HEK293 (cell line): ENCODE results near the gene PTGIR.

Source experiments
- CTCF ChIA-PET: fragments of 350-600 bp; formaldehyde crosslinking; extraction: SDS; loops from one replicate; lab custom pipeline; 2021; ENCODE audit warnings: antibody characterized with exemption; lab: Yijun Ruan, JAX
- POLR2A ChIA-PET: fragments of 300-600 bp; formaldehyde crosslinking; extraction: SDS; loops from one replicate; lab custom pipeline; 2020; ENCODE audit warnings: antibody characterized with exemption, inconsistent platforms; lab: Yijun Ruan, JAX
- H3K27ac ChIP-seq: fragments of 200-500 bp; sonication (Bioruptor generic); 2 replicates; pipeline ENCODE4 v1.5.1; 2014; ENCODE audit warnings: low read depth, low read length, control low read depth, inconsistent platforms; ENCODE audit errors: extremely low read depth
- H3K36me3 ChIP-seq, 2 experiments: fragments of 200-500 bp in 1 of 2; sonication (Bioruptor generic) in 1 of 2; 1 replicate in 1 of 2; 2 replicates in 1 of 2; pipeline ENCODE4 v1.5.1; 2014 to 2017; ENCODE audit warnings: inconsistent platforms in 2 of 2, low read length in 2 of 2; ENCODE audit not compliant: control insufficient read depth in 2 of 2, insufficient read depth in 1 of 2
- H3K4me1 ChIP-seq: fragments of 200-500 bp; sonication (Bioruptor generic); 2 replicates; pipeline ENCODE4 v1.5.1; 2014; ENCODE audit warnings: mild to moderate bottlenecking, low read length, inconsistent platforms; ENCODE audit not compliant: control insufficient read depth, insufficient read depth
- H3K4me3 ChIP-seq: 2 replicates; pipeline ENCODE4 v1.5.1; 2011; ENCODE audit warnings: low read depth, mild to moderate bottlenecking, control low read depth, low read length, moderate library complexity
- H3K9me3 ChIP-seq: fragments of 200-500 bp; sonication (Bioruptor generic); 2 replicates; pipeline ENCODE4 v1.5.1; 2014; ENCODE audit warnings: low read depth, low read length, inconsistent platforms; ENCODE audit not compliant: control insufficient read depth, insufficient read depth
- EGR2 ChIP-seq: fragments of 450-650 bp; formaldehyde crosslinking; IDR thresholded peaks from 2 replicates; pipeline ENCODE4 v1.5.1; 2016; ENCODE audit warnings: low read depth, missing biosample characterization, missing genetic modification characterization
- GLI2 ChIP-seq: fragments of 450-650 bp; formaldehyde crosslinking; IDR thresholded peaks from 2 replicates; pipeline ENCODE4; 2017; ENCODE audit warnings: missing biosample characterization, missing genetic modification characterization, low read depth, borderline replicate concordance
- GLIS1 ChIP-seq: fragments of 450-650 bp; formaldehyde crosslinking; IDR thresholded peaks from 2 replicates; pipeline ENCODE4 v1.5.1; 2016; ENCODE audit warnings: missing biosample characterization, missing genetic modification characterization
- HOXA7 ChIP-seq: sonication (generic); formaldehyde crosslinking; IDR thresholded peaks from 2 replicates; pipeline ENCODE4 v1.8.1; 2022; ENCODE audit warnings: missing genetic modification reagents, borderline replicate concordance
- ZBTB48 ChIP-seq: fragments of 450-650 bp; formaldehyde crosslinking; IDR thresholded peaks from 2 replicates; pipeline ENCODE4 v1.5.1; 2016; ENCODE audit warnings: missing biosample characterization, missing genetic modification characterization
- ZIC2 ChIP-seq: fragments of 450-650 bp; formaldehyde crosslinking; IDR thresholded peaks from 2 replicates; pipeline ENCODE4 v1.5.1; 2016; ENCODE audit warnings: missing biosample characterization, missing genetic modification characterization
- ZNF214 ChIP-seq: fragments of 450-650 bp; formaldehyde crosslinking; IDR thresholded peaks from 2 replicates; pipeline ENCODE4 v1.5.1; 2017; ENCODE audit warnings: missing biosample characterization, mild to moderate bottlenecking, missing genetic modification characterization, borderline replicate concordance
- ZNF335 ChIP-seq: fragments of 450-650 bp; formaldehyde crosslinking; conservative IDR thresholded peaks from 2 replicates; pipeline ENCODE4 v1.5.1; 2016; ENCODE audit warnings: missing biosample characterization, missing genetic modification characterization
- ZNF354C ChIP-seq: fragments of 450-650 bp; formaldehyde crosslinking; IDR thresholded peaks from 2 replicates; pipeline ENCODE4 v1.5.1; 2016; ENCODE audit warnings: missing biosample characterization, missing genetic modification characterization, low read depth, borderline replicate concordance
- ZNF777 ChIP-seq: fragments of 450-650 bp; formaldehyde crosslinking; IDR thresholded peaks from 2 replicates; pipeline ENCODE4 v1.5.1; 2017; ENCODE audit warnings: missing biosample characterization, missing genetic modification characterization, borderline replicate concordance
- TF ChIP-seq, protein P1 (sequence below): fragments of 450-650 bp; formaldehyde crosslinking; IDR thresholded peaks from 2 replicates; pipeline ENCODE4 v1.5.1; 2016; ENCODE audit warnings: missing biosample characterization, missing genetic modification characterization
- TF ChIP-seq, protein P2 (sequence below): fragments of 450-650 bp; formaldehyde crosslinking; IDR thresholded peaks from 2 replicates; pipeline ENCODE4 v1.5.1; 2017; ENCODE audit warnings: missing biosample characterization, missing genetic modification characterization
- TF ChIP-seq, protein P3 (sequence below): fragments of 450-650 bp; formaldehyde crosslinking; IDR thresholded peaks from 2 replicates; pipeline ENCODE4 v1.5.1; 2016; ENCODE audit warnings: missing biosample characterization, missing genetic modification characterization
- TF ChIP-seq, protein P4 (sequence below): fragments of 450-650 bp; formaldehyde crosslinking; IDR thresholded peaks from 2 replicates; pipeline ENCODE4 v1.5.1; 2016; ENCODE audit warnings: missing biosample characterization, missing genetic modification characterization
- TF ChIP-seq, protein P5 (sequence below): fragments of 450-650 bp; IDR thresholded peaks from 2 replicates; pipeline ENCODE4 v1.5.1; 2018; ENCODE audit warnings: missing biosample characterization, missing genetic modification characterization
- TF ChIP-seq, protein P6 (sequence below): fragments of 450-650 bp; formaldehyde crosslinking; IDR thresholded peaks from 2 replicates; pipeline ENCODE4 v1.5.1; 2016; ENCODE audit warnings: missing biosample characterization, missing genetic modification characterization

The PTGIR gene

DNA sequence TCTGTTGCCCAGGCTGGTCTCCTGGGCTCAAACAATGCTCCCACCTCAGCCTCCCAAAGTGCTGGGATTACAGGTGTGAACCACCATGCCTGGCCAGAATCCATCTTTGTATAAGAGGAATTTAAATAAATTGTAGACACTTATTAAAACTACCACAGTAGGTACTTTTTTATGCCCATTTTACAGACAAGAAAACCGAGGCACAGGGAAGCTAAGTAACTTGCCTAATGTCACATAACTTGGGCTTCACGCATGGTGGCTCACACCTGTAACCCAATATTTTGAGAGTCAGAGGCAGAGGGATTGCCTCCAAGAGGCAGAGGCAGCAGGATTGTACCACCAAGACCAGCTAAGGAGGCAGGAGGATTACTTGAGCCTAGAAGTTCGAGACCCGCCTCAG, 46.4 kb downstream of the PTGIR start:
- H3K9me3 ChIP-seq = no peaks in the 10 kb centered on the region
- TF ChIP-seq, protein P1, sequence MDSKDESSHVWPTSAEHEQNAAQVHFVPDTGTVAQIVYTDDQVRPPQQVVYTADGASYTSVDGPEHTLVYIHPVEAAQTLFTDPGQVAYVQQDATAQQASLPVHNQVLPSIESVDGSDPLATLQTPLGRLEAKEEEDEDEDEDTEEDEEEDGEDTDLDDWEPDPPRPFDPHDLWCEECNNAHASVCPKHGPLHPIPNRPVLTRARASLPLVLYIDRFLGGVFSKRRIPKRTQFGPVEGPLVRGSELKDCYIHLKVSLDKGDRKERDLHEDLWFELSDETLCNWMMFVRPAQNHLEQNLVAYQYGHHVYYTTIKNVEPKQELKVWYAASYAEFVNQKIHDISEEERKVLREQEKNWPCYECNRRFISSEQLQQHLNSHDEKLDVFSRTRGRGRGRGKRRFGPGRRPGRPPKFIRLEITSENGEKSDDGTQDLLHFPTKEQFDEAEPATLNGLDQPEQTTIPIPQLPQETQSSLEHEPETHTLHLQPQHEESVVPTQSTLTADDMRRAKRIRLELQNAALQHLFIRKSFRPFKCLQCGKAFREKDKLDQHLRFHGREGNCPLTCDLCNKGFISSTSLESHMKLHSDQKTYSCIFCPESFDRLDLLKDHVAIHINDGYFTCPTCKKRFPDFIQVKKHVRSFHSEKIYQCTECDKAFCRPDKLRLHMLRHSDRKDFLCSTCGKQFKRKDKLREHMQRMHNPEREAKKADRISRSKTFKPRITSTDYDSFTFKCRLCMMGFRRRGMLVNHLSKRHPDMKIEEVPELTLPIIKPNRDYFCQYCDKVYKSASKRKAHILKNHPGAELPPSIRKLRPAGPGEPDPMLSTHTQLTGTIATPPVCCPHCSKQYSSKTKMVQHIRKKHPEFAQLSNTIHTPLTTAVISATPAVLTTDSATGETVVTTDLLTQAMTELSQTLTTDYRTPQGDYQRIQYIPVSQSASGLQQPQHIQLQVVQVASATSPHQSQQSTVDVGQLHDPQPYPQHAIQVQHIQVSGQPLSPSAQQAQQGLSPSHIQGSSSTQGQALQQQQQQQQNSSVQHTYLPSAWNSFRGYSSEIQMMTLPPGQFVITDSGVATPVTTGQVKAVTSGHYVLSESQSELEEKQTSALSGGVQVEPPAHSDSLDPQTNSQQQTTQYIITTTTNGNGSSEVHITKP (tag by site-specific recombination) = no peak
- TF ChIP-seq, protein P2, sequence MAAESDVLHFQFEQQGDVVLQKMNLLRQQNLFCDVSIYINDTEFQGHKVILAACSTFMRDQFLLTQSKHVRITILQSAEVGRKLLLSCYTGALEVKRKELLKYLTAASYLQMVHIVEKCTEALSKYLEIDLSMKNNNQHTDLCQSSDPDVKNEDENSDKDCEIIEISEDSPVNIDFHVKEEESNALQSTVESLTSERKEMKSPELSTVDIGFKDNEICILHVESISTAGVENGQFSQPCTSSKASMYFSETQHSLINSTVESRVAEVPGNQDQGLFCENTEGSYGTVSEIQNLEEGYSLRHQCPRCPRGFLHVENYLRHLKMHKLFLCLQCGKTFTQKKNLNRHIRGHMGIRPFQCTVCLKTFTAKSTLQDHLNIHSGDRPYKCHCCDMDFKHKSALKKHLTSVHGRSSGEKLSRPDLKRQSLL (tag by site-specific recombination) = no peak
- no peak for TF ChIP-seq HOXA7 (CRISPR knock-in tag)
- TF ChIP-seq ZNF214 (tag by site-specific recombination) = no peak
- no peak for TF ChIP-seq ZNF354C (tag by site-specific recombination)
- TF ChIP-seq, protein P3, sequence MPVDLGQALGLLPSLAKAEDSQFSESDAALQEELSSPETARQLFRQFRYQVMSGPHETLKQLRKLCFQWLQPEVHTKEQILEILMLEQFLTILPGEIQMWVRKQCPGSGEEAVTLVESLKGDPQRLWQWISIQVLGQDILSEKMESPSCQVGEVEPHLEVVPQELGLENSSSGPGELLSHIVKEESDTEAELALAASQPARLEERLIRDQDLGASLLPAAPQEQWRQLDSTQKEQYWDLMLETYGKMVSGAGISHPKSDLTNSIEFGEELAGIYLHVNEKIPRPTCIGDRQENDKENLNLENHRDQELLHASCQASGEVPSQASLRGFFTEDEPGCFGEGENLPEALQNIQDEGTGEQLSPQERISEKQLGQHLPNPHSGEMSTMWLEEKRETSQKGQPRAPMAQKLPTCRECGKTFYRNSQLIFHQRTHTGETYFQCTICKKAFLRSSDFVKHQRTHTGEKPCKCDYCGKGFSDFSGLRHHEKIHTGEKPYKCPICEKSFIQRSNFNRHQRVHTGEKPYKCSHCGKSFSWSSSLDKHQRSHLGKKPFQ (tag by site-specific recombination) = no peak
- TF ChIP-seq ZNF777 (tag by site-specific recombination) = no peak
- TF ChIP-seq, all 188 proteins: peak for 0
- ChIA-PET POLR2A (no interaction called here), CTCF (no interaction called here)
- peaks cover 5% of the 10 kb centered on the region; the same call in 1 of the 2 replicates for H3K4me1 ChIP-seq
- no peak overlapping the region for H3K27ac ChIP-seq
- H3K4me3 ChIP-seq = no peak overlapping the region
- no peaks in the 10 kb centered on the region; a peak in 1 of 3 replicates for H3K36me3 ChIP-seq

DNA sequence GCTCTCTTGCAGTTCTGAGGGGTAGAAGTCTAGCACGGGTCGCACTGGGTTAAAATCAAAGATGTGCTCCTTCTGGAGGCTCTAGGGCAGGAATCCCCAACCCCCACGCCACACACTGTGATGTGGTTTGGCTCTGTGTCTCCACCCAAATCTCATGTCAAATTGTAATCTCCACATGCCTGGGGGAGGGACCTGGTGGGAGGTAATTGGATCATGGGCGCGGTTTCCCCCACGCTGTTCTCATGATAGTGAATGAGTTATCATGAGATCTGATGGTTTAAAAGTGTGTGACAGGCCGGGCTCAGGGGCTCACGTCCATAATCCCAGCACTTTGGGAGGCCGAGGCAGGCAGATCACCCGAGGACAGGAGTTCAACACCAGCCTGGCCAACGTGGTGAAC, 50.4 kb downstream of the PTGIR start:
- no peak overlapping the region for H3K27ac ChIP-seq
- peaks cover 5% of the 10 kb centered on the region; the same call in 1 of the 2 replicates for H3K4me1 ChIP-seq
- POLR2A ChIA-PET = interaction anchor here (2.1 kb wide), 1 partner anchor 26 kb away, joined by 8 read pairs; the partner anchor contains the start of gene CALM3
- CTCF ChIA-PET = interaction anchor here (0.9 to 1.0 kb wide), 3 partner anchors 26 to 87 kb away, joined by 3 read pairs; partner anchors contain the start of genes CALM3 and DACT3
- no peaks in the 10 kb centered on the region for H3K9me3 ChIP-seq
- H3K4me3 ChIP-seq = no peak overlapping the region
- H3K36me3 ChIP-seq = no peaks in the 10 kb centered on the region
- TF ChIP-seq, protein P4, sequence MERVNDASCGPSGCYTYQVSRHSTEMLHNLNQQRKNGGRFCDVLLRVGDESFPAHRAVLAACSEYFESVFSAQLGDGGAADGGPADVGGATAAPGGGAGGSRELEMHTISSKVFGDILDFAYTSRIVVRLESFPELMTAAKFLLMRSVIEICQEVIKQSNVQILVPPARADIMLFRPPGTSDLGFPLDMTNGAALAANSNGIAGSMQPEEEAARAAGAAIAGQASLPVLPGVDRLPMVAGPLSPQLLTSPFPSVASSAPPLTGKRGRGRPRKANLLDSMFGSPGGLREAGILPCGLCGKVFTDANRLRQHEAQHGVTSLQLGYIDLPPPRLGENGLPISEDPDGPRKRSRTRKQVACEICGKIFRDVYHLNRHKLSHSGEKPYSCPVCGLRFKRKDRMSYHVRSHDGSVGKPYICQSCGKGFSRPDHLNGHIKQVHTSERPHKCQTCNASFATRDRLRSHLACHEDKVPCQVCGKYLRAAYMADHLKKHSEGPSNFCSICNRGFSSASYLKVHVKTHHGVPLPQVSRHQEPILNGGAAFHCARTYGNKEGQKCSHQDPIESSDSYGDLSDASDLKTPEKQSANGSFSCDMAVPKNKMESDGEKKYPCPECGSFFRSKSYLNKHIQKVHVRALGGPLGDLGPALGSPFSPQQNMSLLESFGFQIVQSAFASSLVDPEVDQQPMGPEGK (tag by site-specific recombination) = peak; percentile 31; the same call in 1 of the 2 replicates
- TF ChIP-seq ZNF335 (tag by site-specific recombination) = peak; percentile 78
- TF ChIP-seq, protein P5, sequence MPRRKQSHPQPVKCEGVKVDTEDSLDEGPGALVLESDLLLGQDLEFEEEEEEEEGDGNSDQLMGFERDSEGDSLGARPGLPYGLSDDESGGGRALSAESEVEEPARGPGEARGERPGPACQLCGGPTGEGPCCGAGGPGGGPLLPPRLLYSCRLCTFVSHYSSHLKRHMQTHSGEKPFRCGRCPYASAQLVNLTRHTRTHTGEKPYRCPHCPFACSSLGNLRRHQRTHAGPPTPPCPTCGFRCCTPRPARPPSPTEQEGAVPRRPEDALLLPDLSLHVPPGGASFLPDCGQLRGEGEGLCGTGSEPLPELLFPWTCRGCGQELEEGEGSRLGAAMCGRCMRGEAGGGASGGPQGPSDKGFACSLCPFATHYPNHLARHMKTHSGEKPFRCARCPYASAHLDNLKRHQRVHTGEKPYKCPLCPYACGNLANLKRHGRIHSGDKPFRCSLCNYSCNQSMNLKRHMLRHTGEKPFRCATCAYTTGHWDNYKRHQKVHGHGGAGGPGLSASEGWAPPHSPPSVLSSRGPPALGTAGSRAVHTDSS = no peak
- TF ChIP-seq, protein P6, sequence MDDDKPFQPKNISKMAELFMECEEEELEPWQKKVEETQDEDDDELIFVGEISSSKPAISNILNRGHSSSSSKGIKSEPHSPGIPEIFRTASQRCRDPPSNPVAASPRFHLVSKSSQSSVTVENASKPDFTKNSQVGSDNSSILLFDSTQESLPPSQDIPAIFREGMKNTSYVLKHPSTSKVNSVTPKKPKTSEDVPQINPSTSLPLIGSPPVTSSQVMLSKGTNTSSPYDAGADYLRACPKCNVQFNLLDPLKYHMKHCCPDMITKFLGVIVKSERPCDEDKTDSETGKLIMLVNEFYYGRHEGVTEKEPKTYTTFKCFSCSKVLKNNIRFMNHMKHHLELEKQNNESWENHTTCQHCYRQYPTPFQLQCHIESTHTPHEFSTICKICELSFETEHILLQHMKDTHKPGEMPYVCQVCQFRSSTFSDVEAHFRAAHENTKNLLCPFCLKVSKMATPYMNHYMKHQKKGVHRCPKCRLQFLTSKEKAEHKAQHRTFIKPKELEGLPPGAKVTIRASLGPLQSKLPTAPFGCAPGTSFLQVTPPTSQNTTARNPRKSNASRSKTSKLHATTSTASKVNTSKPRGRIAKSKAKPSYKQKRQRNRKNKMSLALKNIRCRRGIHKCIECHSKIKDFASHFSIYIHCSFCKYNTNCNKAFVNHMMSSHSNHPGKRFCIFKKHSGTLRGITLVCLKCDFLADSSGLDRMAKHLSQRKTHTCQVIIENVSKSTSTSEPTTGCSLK = no peak
- TF ChIP-seq ZBTB48 (tag by site-specific recombination) = 0 out of 2 replicates have a peak, but pooled peaks have one; percentile 14
- no peak for TF ChIP-seq GLI2
- peak; percentile 94 for TF ChIP-seq EGR2 (tag by site-specific recombination)
- TF ChIP-seq, protein P1 (tag by site-specific recombination) = peak; percentile 70
- TF ChIP-seq ZIC2 (tag by site-specific recombination) = peak; percentile 81
- peak; percentile 88 for TF ChIP-seq GLIS1 (tag by site-specific recombination)
